Measurements from ENCODE around the gene LAMA2. TPM values are rescaled to one million over a fixed set of nuclear protein-coding genes. Genes with fewer than 3 reads are reported as not detected.

The LAMA2 gene
- total and polyA plus RNA-seq, 10 donors: 0.83 to 66.6 (median 18.8) TPM

- H3K27ac ChIP-seq: no peak overlapping the region
- no peak for DNase-seq
- H3K36me3 ChIP-seq: no peaks in the 10 kb centered on the region
- H3K4me1 ChIP-seq: no peaks in the 10 kb centered on the region
- intact Hi-C loops (cut with DNase I; ENCODE audit: low total_unique reads): no loop called here
- H3K4me3 ChIP-seq: no peak overlapping the region
- no peaks in the 10 kb centered on the region for H3K27me3 ChIP-seq (replicated peaks in 1 of 7)
- TF ChIP-seq POLR2A (IDR thresholded peaks at IDR 0.05): no peak
- no peak for TF ChIP-seq POLR2AphosphoS5 (IDR thresholded peaks at IDR 0.05)
- no peak for TF ChIP-seq CTCF (IDR thresholded peaks at IDR 0.05 in 8 of 11, conservative IDR thresholded peaks at IDR 0.05 in 3 of 11)
- no peaks in the 10 kb centered on the region for H3K9me3 ChIP-seq
Observed at GRCh38 chr6:129195643-129196042, 312.7 kb downstream of the LAMA2 start.

GRCh38 chr6:129197154-129197553, 314.2 kb downstream of the LAMA2 start:
- Histone ChIP-seq H3K9me3 (no peaks in the 10 kb centered on the region), H3K36me3 (no peaks in the 10 kb centered on the region), H3K4me3 (no peak overlapping the region), H3K27me3 (replicated peaks in 1 of 7) (no peaks in the 10 kb centered on the region), H3K27ac (no peak overlapping the region), H3K4me1 (no peaks in the 10 kb centered on the region)
- DNase-seq: no peak
- intact Hi-C loops (cut with DNase I; ENCODE audit: low total_unique reads): no loop called here
- 69 to 89% (median 74%) methylated on average over 4 of the region's 4 CpGs for WGBS, 5 donors
- TF ChIP-seq POLR2A (IDR thresholded peaks at IDR 0.05): no peak
- TF ChIP-seq CTCF (IDR thresholded peaks at IDR 0.05 in 8 of 11, conservative IDR thresholded peaks at IDR 0.05 in 3 of 11): no peak
- no peak for TF ChIP-seq POLR2AphosphoS5 (IDR thresholded peaks at IDR 0.05)

- H3K36me3 ChIP-seq: no peaks in the 10 kb centered on the region
- no peak for TF ChIP-seq POLR2AphosphoS5 (IDR thresholded peaks at IDR 0.05)
- no peak for TF ChIP-seq CTCF (IDR thresholded peaks at IDR 0.05 in 8 of 11, conservative IDR thresholded peaks at IDR 0.05 in 3 of 11)
- TF ChIP-seq POLR2A (IDR thresholded peaks at IDR 0.05): no peak
- intact Hi-C loops (cut with DNase I; ENCODE audit: low total_unique reads): no loop called here
- no peaks in the 10 kb centered on the region for H3K27me3 ChIP-seq (replicated peaks in 1 of 7)
- no peaks in the 10 kb centered on the region for H3K9me3 ChIP-seq
- H3K4me3 ChIP-seq: no peak overlapping the region
- no peaks in the 10 kb centered on the region for H3K4me1 ChIP-seq
- no peak overlapping the region for H3K27ac ChIP-seq
- WGBS, 5 donors: 86 to 92% (median 88%) methylated on average over 9 of the region's 9 CpGs
- no peak for DNase-seq
Observed at GRCh38 chr6:129200151-129200550, 317.2 kb downstream of the LAMA2 start.

GRCh38 chr6:129203190-129203900, 320.4 kb downstream of the LAMA2 start:
- DNase-seq: no peak
- Histone ChIP-seq H3K9me3 (no peaks in the 10 kb centered on the region), H3K27ac (no peak overlapping the region), H3K4me1 (no peaks in the 10 kb centered on the region), H3K36me3 (no peaks in the 10 kb centered on the region), H3K4me3 (no peak overlapping the region), H3K27me3 (replicated peaks in 1 of 7) (no peaks in the 10 kb centered on the region)
- intact Hi-C loops (cut with DNase I; ENCODE audit: low total_unique reads): no loop called here
- TF ChIP-seq POLR2A (IDR thresholded peaks at IDR 0.05): no peak
- WGBS, 5 donors: 81 to 85% (median 84%) methylated on average over 5 of the region's 5 CpGs

All from spleen (tissue), 11 donors.